Measurements from ENCODE around the gene GALNT14.
A peak's percentile ranks its signal among the peaks of the same experiment; 100 is the strongest.
"Not testable (repeated sequence)": the region's sequence is repeated elsewhere in the genome, so short reads cannot be mapped to it uniquely, and the experiment has no call there.

GALNT14 gene

GRCh38 chr2:31138037-31138962 lies at the start of gene GALNT14:
TSS of gene GALNT14 (minus strand) at chr2:31138440. CDS start at chr2:31138086, 354 bp downstream.
- DNase-seq (ENCODE audit: low spot score): peak; percentile 73

- DNase-seq (ENCODE audit: low spot score): no peak
Observed at GRCh38 chr2:31187166-31187565, 48.9 kb upstream of the GALNT14 start.

- not testable (repeated sequence) for DNase-seq (ENCODE audit: low spot score)
Observed at GRCh38 chr2:31183973-31184372, 45.7 kb upstream of the GALNT14 start.

- no peak for DNase-seq (ENCODE audit: low spot score)
Observed at GRCh38 chr2:31176742-31177141, 38.5 kb upstream of the GALNT14 start.

GRCh38 chr2:31171142-31171541 lies 32.9 kb upstream of the GALNT14 start:
- no peak for DNase-seq (ENCODE audit: low spot score)

GRCh38 chr2:31170071-31170698 lies 31.9 kb upstream of the GALNT14 start:
- peak; percentile 75 for DNase-seq (ENCODE audit: low spot score)

GRCh38 chr2:31168291-31168690 lies 30.1 kb upstream of the GALNT14 start:
- DNase-seq (ENCODE audit: low spot score): no peak

- DNase-seq (ENCODE audit: low spot score): no peak
Observed at GRCh38 chr2:31166925-31167324, 28.7 kb upstream of the GALNT14 start.

- DNase-seq (ENCODE audit: low spot score): no peak
Observed at GRCh38 chr2:31163011-31163539, 24.8 kb upstream of the GALNT14 start.

GRCh38 chr2:31161637-31162036 lies 23.4 kb upstream of the GALNT14 start:
- no peak for DNase-seq (ENCODE audit: low spot score)

- no peak for DNase-seq (ENCODE audit: low spot score)
Observed at GRCh38 chr2:31151501-31151900, 13.3 kb upstream of the GALNT14 start.

- no peak for DNase-seq (ENCODE audit: low spot score)
Observed at GRCh38 chr2:31150120-31150670, 12.0 kb upstream of the GALNT14 start.

- DNase-seq (ENCODE audit: low spot score): no peak
Observed at GRCh38 chr2:31148514-31148913, 10.3 kb upstream of the GALNT14 start.

GRCh38 chr2:31147645-31148044 lies 9.4 kb upstream of the GALNT14 start:
- DNase-seq (ENCODE audit: low spot score): no peak

- no peak for DNase-seq (ENCODE audit: low spot score)
Observed at GRCh38 chr2:31142110-31142509, 3.9 kb upstream of the GALNT14 start.

GRCh38 chr2:31141443-31142085 lies 3.3 kb upstream of the GALNT14 start:
- DNase-seq (ENCODE audit: low spot score): no peak

GRCh38 chr2:31140151-31140550 lies 1.9 kb upstream of the GALNT14 start:
- DNase-seq (ENCODE audit: low spot score): no peak

- no peak for DNase-seq (ENCODE audit: low spot score)
Observed at GRCh38 chr2:31139671-31140070, 1.4 kb upstream of the GALNT14 start.

GRCh38 chr2:31137211-31138036 lies 816 bp downstream of the GALNT14 start:
- peak; percentile 38 for DNase-seq (ENCODE audit: low spot score)

- no peak for DNase-seq (ENCODE audit: low spot score)
Observed at GRCh38 chr2:31136732-31137131, 1.5 kb downstream of the GALNT14 start.

- no peak for DNase-seq (ENCODE audit: low spot score)
Observed at GRCh38 chr2:31136000-31136399, 2.2 kb downstream of the GALNT14 start.

Data from AG08396 (cell line).